ENCODE results near the gene PRICKLE1. TPM values are rescaled to one million over a fixed set of nuclear protein-coding genes. Genes with fewer than 3 reads are reported as not detected.

PRICKLE1 gene
- total RNA-seq, 1 experiment from 2014 or later = 0.50 TPM

GRCh38 chr12:42446761-42447160 is 142.8 kb downstream of the PRICKLE1 start:
- in situ Hi-C loops (cut with HindIII; ENCODE audit: low pct_unique_long_range_greater_than_20kb, low sequenced_read_pairs) = no loop called here
- DNase-seq (ENCODE audit: low read depth, low spot score) = no peak

GRCh38 chr12:42445891-42446290 is 143.7 kb downstream of the PRICKLE1 start:
- no peak for DNase-seq (ENCODE audit: low read depth, low spot score)
- in situ Hi-C loops (cut with HindIII; ENCODE audit: low pct_unique_long_range_greater_than_20kb, low sequenced_read_pairs) = no loop called here

DNA sequence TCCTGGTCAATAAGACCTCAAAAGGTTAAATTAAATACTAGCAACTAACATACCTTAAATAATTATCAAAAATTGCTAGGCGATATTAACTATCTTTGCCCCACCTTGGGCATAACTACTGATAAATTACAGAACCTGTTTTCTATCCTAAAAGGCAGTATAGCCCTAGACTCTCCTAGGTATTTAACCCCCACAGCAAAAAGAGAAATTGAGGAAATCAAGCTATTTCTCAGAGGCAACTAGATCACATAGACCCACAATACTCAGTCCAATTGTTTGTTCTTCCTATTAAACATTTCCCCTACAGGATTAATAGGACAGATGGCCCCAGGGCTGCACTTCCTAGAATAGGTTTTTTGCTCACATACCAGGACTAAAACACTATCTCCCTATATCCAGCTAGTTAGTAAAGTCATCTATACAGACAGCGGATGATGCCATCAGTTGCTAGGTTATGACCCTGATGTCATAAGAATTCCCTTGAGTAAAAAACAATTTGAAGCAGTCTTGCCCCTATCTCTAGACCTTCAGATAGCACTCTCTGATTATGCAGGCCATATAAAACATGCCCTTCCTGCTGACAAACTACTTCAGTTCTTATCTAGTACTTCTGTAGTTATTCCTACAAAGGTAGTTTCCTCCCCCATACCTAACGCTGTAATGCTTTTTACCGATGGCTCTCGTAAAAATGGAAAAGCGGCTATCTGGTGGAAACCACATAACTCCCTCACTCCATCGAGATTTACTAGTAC is 145.2 kb downstream of the PRICKLE1 start:
- no peak for DNase-seq (ENCODE audit: low read depth, low spot score)
- in situ Hi-C loops (cut with HindIII; ENCODE audit: low pct_unique_long_range_greater_than_20kb, low sequenced_read_pairs) = no loop called here

- in situ Hi-C loops (cut with HindIII; ENCODE audit: low pct_unique_long_range_greater_than_20kb, low sequenced_read_pairs) = no loop called here
- DNase-seq (ENCODE audit: low read depth, low spot score) = no peak
Observed at GRCh38 chr12:42442888-42443287, 146.7 kb downstream of the PRICKLE1 start.

- DNase-seq (ENCODE audit: low read depth, low spot score) = no peak
- in situ Hi-C loops (cut with HindIII; ENCODE audit: low pct_unique_long_range_greater_than_20kb, low sequenced_read_pairs) = no loop called here
Observed at GRCh38 chr12:42442311-42442759, 147.2 kb downstream of the PRICKLE1 start.

DNA sequence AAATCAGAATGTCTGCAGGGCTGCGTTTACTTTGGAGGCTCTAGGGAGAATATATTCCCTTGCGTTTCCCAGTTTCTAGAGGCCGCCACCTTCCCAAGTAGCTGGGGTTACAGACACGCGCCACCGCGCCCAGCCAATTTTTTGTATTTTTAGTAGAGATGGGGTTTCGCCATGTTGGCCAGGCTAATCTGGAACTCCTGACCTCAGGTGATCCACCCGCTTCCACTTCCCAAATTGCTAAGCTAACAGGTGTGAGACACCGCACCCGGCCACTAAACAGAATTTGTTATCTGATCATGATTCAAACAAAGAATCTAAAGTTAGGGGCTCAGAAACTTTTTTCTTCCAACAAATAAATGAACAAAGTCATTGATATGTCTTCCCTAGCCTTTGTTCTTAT is 148.9 kb downstream of the PRICKLE1 start:
- in situ Hi-C loops (cut with HindIII; ENCODE audit: low pct_unique_long_range_greater_than_20kb, low sequenced_read_pairs) = no loop called here
- DNase-seq (ENCODE audit: low read depth, low spot score) = no peak

DNA sequence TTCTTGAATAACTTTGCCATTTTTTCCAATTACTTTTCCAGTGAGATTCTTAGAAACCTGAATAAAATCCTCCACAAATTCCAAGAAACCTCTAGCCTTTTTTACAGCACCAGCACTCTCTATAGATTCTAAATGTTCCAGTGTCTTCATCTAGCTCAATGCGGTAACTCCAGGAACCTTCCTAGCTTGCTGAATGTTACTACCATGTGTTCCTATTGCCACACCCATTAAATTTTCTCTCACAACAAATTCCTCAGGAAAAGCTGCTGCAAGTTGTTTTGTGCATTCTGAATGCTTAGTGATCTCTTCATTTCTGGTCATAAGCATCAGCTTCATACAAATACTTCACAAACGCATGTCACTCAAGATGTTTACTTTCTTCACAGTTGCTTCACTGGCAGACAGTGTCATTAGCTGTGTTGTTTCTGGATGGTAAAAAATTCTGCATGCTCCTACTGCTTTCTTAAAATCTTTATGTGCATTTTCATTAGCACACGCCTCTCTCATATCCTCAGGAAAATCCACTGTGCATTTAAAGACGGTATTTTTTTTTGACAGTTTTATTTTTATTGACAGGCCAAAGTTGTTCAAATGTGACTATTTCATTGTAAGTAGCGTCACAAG is 156.9 kb downstream of the PRICKLE1 start:
- DNase-seq (ENCODE audit: low read depth, low spot score) = no peak
- in situ Hi-C loops (cut with HindIII; ENCODE audit: low pct_unique_long_range_greater_than_20kb, low sequenced_read_pairs) = no loop called here

DNA sequence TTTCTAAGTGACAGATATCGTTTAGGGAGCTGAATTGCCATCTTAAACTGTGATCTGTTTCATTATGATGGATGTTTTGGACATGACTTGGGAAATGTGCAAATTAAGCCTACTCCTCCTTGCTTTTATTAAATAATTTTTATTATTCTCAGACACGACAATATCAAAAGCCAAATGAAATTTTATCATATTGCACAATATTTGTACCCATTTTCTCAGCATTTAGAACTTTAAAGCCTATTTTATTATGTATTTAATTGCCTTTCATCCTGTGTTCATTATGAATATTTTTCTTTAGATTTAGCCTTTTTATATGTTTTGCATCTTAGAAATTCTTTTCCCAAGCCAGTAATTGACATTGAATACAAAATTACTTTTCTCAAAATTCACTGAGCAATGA is 160.7 kb downstream of the PRICKLE1 start:
- in situ Hi-C loops (cut with HindIII; ENCODE audit: low pct_unique_long_range_greater_than_20kb, low sequenced_read_pairs) = no loop called here
- DNase-seq (ENCODE audit: low read depth, low spot score) = no peak

- in situ Hi-C loops (cut with HindIII; ENCODE audit: low pct_unique_long_range_greater_than_20kb, low sequenced_read_pairs) = no loop called here
- DNase-seq (ENCODE audit: low read depth, low spot score) = no peak
Observed at GRCh38 chr12:42426746-42427145, 162.8 kb downstream of the PRICKLE1 start.

- in situ Hi-C loops (cut with HindIII; ENCODE audit: low pct_unique_long_range_greater_than_20kb, low sequenced_read_pairs) = no loop called here
Observed at GRCh38 chr12:42422785-42423184, 166.8 kb downstream of the PRICKLE1 start.

GRCh38 chr12:42421844-42422779 is 167.4 kb downstream of the PRICKLE1 start:
- no peak for DNase-seq (ENCODE audit: low read depth, low spot score)
- in situ Hi-C loops (cut with HindIII; ENCODE audit: low pct_unique_long_range_greater_than_20kb, low sequenced_read_pairs) = no loop called here

More at GRCh38 chr12:42422785-42423184, 166.8 kb downstream of the PRICKLE1 start:
- no peak for DNase-seq (ENCODE audit: low read depth, low spot score)

GRCh38 chr12:42420395-42420794 is 169.2 kb downstream of the PRICKLE1 start:
- in situ Hi-C loops (cut with HindIII; ENCODE audit: low pct_unique_long_range_greater_than_20kb, low sequenced_read_pairs) = no loop called here
- DNase-seq (ENCODE audit: low read depth, low spot score) = no peak

DNA sequence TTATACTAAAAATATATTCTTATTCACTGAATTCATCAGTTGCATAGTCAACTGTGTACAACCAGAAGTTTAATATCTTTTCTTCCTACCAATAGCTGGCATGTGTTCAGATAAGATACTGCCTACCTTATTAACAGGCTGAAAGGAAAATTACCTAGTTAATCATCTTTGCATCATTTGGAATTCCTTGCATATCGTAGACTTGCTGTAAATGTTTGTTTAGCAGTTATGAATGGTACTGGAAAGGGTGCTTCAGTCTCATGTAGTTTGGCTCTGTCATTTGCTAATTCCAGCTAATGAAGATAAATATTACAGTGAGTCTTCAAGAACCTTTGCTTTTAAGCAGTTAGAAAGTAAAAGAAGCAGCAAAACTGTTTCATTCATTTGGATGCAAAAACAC is 179.2 kb downstream of the PRICKLE1 start:
- no peak for DNase-seq (ENCODE audit: low read depth, low spot score)
- in situ Hi-C loops (cut with HindIII; ENCODE audit: low pct_unique_long_range_greater_than_20kb, low sequenced_read_pairs) = no loop called here

- in situ Hi-C loops (cut with HindIII; ENCODE audit: low pct_unique_long_range_greater_than_20kb, low sequenced_read_pairs) = no loop called here
- no peak for DNase-seq (ENCODE audit: low read depth, low spot score)
Observed at GRCh38 chr12:42409471-42409870, 180.1 kb downstream of the PRICKLE1 start.

DNA sequence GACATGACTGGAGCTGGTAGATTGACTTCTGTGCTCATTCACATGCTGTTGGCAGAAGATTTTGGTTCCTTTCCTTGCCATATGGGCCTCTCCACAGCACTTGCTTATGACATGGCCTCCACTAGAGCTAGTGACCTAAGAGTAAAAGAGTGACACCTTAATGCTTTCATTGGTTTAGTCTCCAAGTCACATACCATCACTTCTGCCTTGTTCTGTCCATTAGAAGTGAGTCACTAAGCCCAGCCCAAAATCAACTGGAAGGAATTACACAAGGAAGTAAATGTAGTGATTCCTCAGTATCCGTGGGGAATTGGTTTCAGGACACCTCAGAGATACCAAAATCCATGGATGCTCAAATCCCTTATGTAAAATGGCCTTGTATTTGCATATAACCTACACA is 182.2 kb downstream of the PRICKLE1 start:
- no peak for DNase-seq (ENCODE audit: low read depth, low spot score)
- in situ Hi-C loops (cut with HindIII; ENCODE audit: low pct_unique_long_range_greater_than_20kb, low sequenced_read_pairs) = no loop called here
